H1 (cell line): ENCODE results near the gene DHH. TPM values are rescaled to one million over a fixed set of nuclear protein-coding genes. Genes with fewer than 3 reads are reported as not detected.

Experiments
- CTCF ChIA-PET: fragments of 300-600 bp; sonication (Branson Sonifier 250); formaldehyde crosslinking; loops from one replicate; lab custom pipeline; 2021; ENCODE audit not compliant: partially characterized antibody; lab: Charles Lee
- POLR2A ChIA-PET: fragments of 300-600 bp; sonication (Branson Sonifier 250); formaldehyde crosslinking; loops from one replicate; lab custom pipeline; 2021; ENCODE audit warnings: inconsistent platforms; ENCODE audit not compliant: partially characterized antibody; lab: Charles Lee
- DNase-seq, 2 experiments: peaks; one replicate each; pipeline versions ENCODE4 v3.0.0 to v3.0.0-alpha.2; 2010 to 2022; ENCODE audit warnings: low spot score in 2 of 2, low read depth in 1 of 2, mixed read lengths in 1 of 2
- FAIRE-seq: peaks from 2 replicates; lab custom pipeline; 2011; peaks lifted over from hg19 to GRCh38; lab: Jason Lieb, UNC
- H2AFZ ChIP-seq: 2 replicates; pipeline ENCODE4 v1.8.1; 2012; ENCODE audit warnings: low read length, inconsistent platforms
- H2AK5ac ChIP-seq: 2 replicates; pipeline ENCODE4 v1.6.1; 2013; ENCODE audit warnings: low read depth, low read length
- H2BK120ac ChIP-seq: replicated peaks from 2 replicates; pipeline ENCODE3; 2013; ENCODE audit warnings: low read depth, low read length, inconsistent platforms
- H2BK12ac ChIP-seq: 2 replicates; pipeline ENCODE4 v1.6.1; 2013; ENCODE audit warnings: low read depth, low read length
- H2BK15ac ChIP-seq: 2 replicates; pipeline ENCODE4 v1.6.1; 2013; ENCODE audit warnings: low read length
- H2BK20ac ChIP-seq: 2 replicates; pipeline ENCODE4 v1.6.1; 2013; ENCODE audit warnings: low read length
- H2BK5ac ChIP-seq: 2 replicates; pipeline ENCODE4 v1.6.1; 2013; ENCODE audit warnings: low read depth, low read length
- H3K14ac ChIP-seq: 2 replicates; pipeline ENCODE4 v1.6.1; 2013; ENCODE audit warnings: inconsistent platforms; ENCODE audit not compliant: insufficient read length
- H3K18ac ChIP-seq: 2 replicates; pipeline ENCODE4 v1.6.1; 2013; ENCODE audit warnings: low read length; ENCODE audit errors: extremely low read depth
- H3K23ac ChIP-seq: 2 replicates; pipeline ENCODE4 v1.6.1; 2013; ENCODE audit warnings: inconsistent platforms; ENCODE audit not compliant: insufficient read length
- H3K23me2 ChIP-seq: 2 replicates; pipeline ENCODE4 v1.6.1; 2013; ENCODE audit warnings: low read depth, low read length
- H3K27ac ChIP-seq: 2 replicates; pipeline ENCODE4 v1.6.1; 2011; ENCODE audit warnings: low read depth, low read length, inconsistent platforms
- H3K27me3 ChIP-seq, 4 experiments: replicated peaks in 1 of 4; 1 replicate in 1 of 4; 2 replicates in 3 of 4; pipeline versions ENCODE4 v1.6.1 to v1.8.1; 2011 to 2013; ENCODE audit warnings: low read length in 3 of 4, mild to moderate bottlenecking in 3 of 4, inconsistent platforms in 2 of 4, mixed read lengths in 2 of 4, moderate library complexity in 1 of 4; ENCODE audit not compliant: control insufficient read depth in 3 of 4, insufficient read depth in 3 of 4; ENCODE audit errors: extremely low read depth in 1 of 4
- H3K36me3 ChIP-seq, 4 experiments: 2 replicates each; pipeline versions ENCODE4 v1.6.1 to v1.8.1; 2011 to 2013; ENCODE audit warnings: mild to moderate bottlenecking in 4 of 4, low read length in 3 of 4, moderate library complexity in 2 of 4, control low read depth in 1 of 4, inconsistent platforms in 1 of 4; ENCODE audit not compliant: insufficient read depth in 4 of 4, control insufficient read depth in 2 of 4
- H3K4ac ChIP-seq: replicated peaks from 2 replicates; pipeline ENCODE3; 2013; ENCODE audit warnings: low read length, low read depth, mixed read lengths, inconsistent platforms; ENCODE audit not compliant: insufficient read length
- H3K4me1 ChIP-seq, 4 experiments: replicated peaks in 1 of 4; 1 replicate in 1 of 4; 2 replicates in 3 of 4; pipeline versions ENCODE4 v1.6.1 to v1.8.1; 2011 to 2013; ENCODE audit warnings: low read length in 3 of 4, inconsistent platforms in 2 of 4, mixed read lengths in 1 of 4; ENCODE audit not compliant: insufficient read depth in 4 of 4, control insufficient read depth in 3 of 4
- H3K4me2 ChIP-seq, 2 experiments: 2 replicates each; pipeline versions ENCODE4 v1.6.1 to v1.8.1; 2011 to 2013; ENCODE audit warnings: low read depth in 2 of 2, low read length in 2 of 2, control low read depth in 1 of 2, inconsistent platforms in 1 of 2, mild to moderate bottlenecking in 1 of 2; ENCODE audit not compliant: insufficient read depth in 1 of 2
- H3K4me3 ChIP-seq, 4 experiments: fragments of 200-600, 300-600 bp in 1 of 4; sonication (generic), shearing (Covaris generic), sonication (Bioruptor Twin) in 1 of 4; 2 replicates each; pipeline versions ENCODE4 v1.5.1 to v1.8.1; 2011 to 2016; ENCODE audit warnings: low read length in 4 of 4, low read depth in 3 of 4, control low read depth in 2 of 4, inconsistent platforms in 2 of 4, mild to moderate bottlenecking in 2 of 4, mixed read lengths in 1 of 4, moderate library complexity in 1 of 4; ENCODE audit not compliant: insufficient read depth in 2 of 4; ENCODE audit errors: extremely low read depth in 1 of 4
- H3K56ac ChIP-seq: replicated peaks from 2 replicates; pipeline ENCODE3; 2013; ENCODE audit warnings: low read depth, mild to moderate bottlenecking, mixed read lengths, low read length, inconsistent platforms; ENCODE audit not compliant: insufficient read length
- H3K79me1 ChIP-seq: 2 replicates; pipeline ENCODE4 v1.6.1; 2013; ENCODE audit warnings: low read depth, low read length, control low read depth
- H3K79me2 ChIP-seq, 2 experiments: 2 replicates each; pipeline versions ENCODE4 v1.6.1 to v1.8.1; 2012 to 2013; ENCODE audit warnings: low read length in 2 of 2, mild to moderate bottlenecking in 2 of 2, inconsistent platforms in 1 of 2; ENCODE audit not compliant: insufficient read depth in 2 of 2, control insufficient read depth in 1 of 2
- H3K9ac ChIP-seq, 4 experiments: replicated peaks in 1 of 4; 1 replicate in 1 of 4; 2 replicates in 3 of 4; pipeline versions ENCODE4 v1.6.1 to v1.8.1; 2011 to 2013; ENCODE audit warnings: low read depth in 3 of 4, low read length in 3 of 4, control low read depth in 2 of 4, mild to moderate bottlenecking in 2 of 4, moderate library complexity in 2 of 4, inconsistent platforms in 1 of 4; ENCODE audit errors: extremely low read depth in 1 of 4
- H3K9me3 ChIP-seq, 2 experiments: 2 replicates each; pipeline versions ENCODE4 v1.6.1 to v1.8.1; 2012 to 2013; ENCODE audit warnings: mild to moderate bottlenecking in 2 of 2, moderate library complexity in 2 of 2, control low read depth in 1 of 2, inconsistent platforms in 1 of 2, low read depth in 1 of 2, low read length in 1 of 2, mixed read lengths in 1 of 2; ENCODE audit not compliant: insufficient read depth in 2 of 2
- H4K20me1 ChIP-seq, 2 experiments: replicated peaks in 1 of 2; 2 replicates each; pipeline versions ENCODE3 to v1.8.1; 2011 to 2013; ENCODE audit warnings: inconsistent platforms in 2 of 2, low read length in 2 of 2, mild to moderate bottlenecking in 1 of 2; ENCODE audit not compliant: insufficient read depth in 2 of 2, control insufficient read depth in 1 of 2
- H4K5ac ChIP-seq: 2 replicates; pipeline ENCODE4 v1.6.1; 2013; ENCODE audit warnings: low read length, low read depth, mixed read lengths, inconsistent platforms; ENCODE audit not compliant: insufficient read length
- H4K8ac ChIP-seq: 2 replicates; pipeline ENCODE4 v1.8.0; 2013; ENCODE audit warnings: mild to moderate bottlenecking, moderate library complexity, low read length, inconsistent platforms; ENCODE audit not compliant: insufficient read depth; ENCODE audit errors: extremely low read depth
- H4K91ac ChIP-seq: replicated peaks from 2 replicates; pipeline ENCODE3; 2013; ENCODE audit warnings: low read length, mixed read lengths, inconsistent platforms; ENCODE audit not compliant: insufficient read length
- E2F6 ChIP-seq: IDR thresholded peaks from 2 replicates; pipeline ENCODE4 v1.6.1; 2012; ENCODE audit warnings: inconsistent platforms
- EGR1 ChIP-seq: IDR thresholded peaks from 2 replicates; pipeline ENCODE4 v1.6.1; 2011; ENCODE audit warnings: low read depth, low read length, borderline replicate concordance
- GTF2F1 ChIP-seq: IDR thresholded peaks from 2 replicates; pipeline ENCODE4 v1.6.1; 2012; ENCODE audit warnings: low read depth, low read length, improper control_type of control experiment, borderline replicate concordance
- KDM1A ChIP-seq: fragments of 200-600, 300-600 bp; sonication (generic); IDR thresholded peaks from 2 replicates; pipeline ENCODE4 v1.7.1; 2016; ENCODE audit warnings: mild to moderate bottlenecking, low read length, borderline replicate concordance
- MAFK ChIP-seq: IDR thresholded peaks from 2 replicates; pipeline ENCODE4 v1.6.1; 2012; ENCODE audit warnings: low read depth, mild to moderate bottlenecking, improper control_type of control experiment, low read length
- PHF8 ChIP-seq: fragments of 200-600 bp; sonication (generic); conservative IDR thresholded peaks from 2 replicates; pipeline ENCODE4 v1.7.1; 2012; ENCODE audit warnings: low read depth, mild to moderate bottlenecking, inconsistent platforms, low read length, moderate library complexity
- POLR2AphosphoS5 ChIP-seq: IDR thresholded peaks from 2 replicates; pipeline ENCODE4 v1.6.1; 2011; ENCODE audit warnings: low read depth, low read length
- SIRT6 ChIP-seq: IDR thresholded peaks from one replicate; pipeline ENCODE4 v1.7.1; 2012; ENCODE audit warnings: low read length, inconsistent platforms
- SIX5 ChIP-seq: IDR thresholded peaks from 2 replicates; pipeline ENCODE4 v1.6.1; 2011; ENCODE audit warnings: mild to moderate bottlenecking, low read depth, low read length
- TBP ChIP-seq: IDR thresholded peaks from 2 replicates; pipeline ENCODE4 v1.6.1; 2011; ENCODE audit warnings: low read depth, low read length, improper control_type of control experiment
- YY1 ChIP-seq: IDR thresholded peaks from 2 replicates; pipeline ENCODE4 v1.6.1; 2011; ENCODE audit warnings: low read depth, mild to moderate bottlenecking, low read length
- WGBS, 2 experiments: shearing (Covaris generic) in 1 of 2; methylation state at CpG; one replicate each; pipeline versions ENCODE4 v1.1.6 to v1.1.7; 2013 to 2015; ENCODE audit warnings: low lambda C conversion rate in 2 of 2, mixed read lengths in 2 of 2, inconsistent platforms in 1 of 2, low coverage in 1 of 2, missing lambda C conversion rate in 1 of 2; ENCODE audit not compliant: insufficient replicate concordance in 2 of 2, insufficient coverage in 1 of 2, insufficient read length in 1 of 2; ENCODE audit errors: extremely low coverage in 1 of 2, missing lambda C conversion rate in 1 of 2; 5-methylcytosine and 5-hydroxymethylcytosine counted together
- polyA plus RNA-seq, 7 experiments: library from polyadenylated mRNA; depleted of rRNA in 3 of 7; stranded (reverse) in 5 of 7; unstranded in 2 of 7; fragments of >200 nt in 5 of 7; fragments of 200-250 nt in 2 of 7; gene quantifications; 1 replicate in 5 of 7; 2 replicates in 1 of 7; 4 replicates in 1 of 7; pipeline versions ENCODE4 v1.2.1 to v1.2.3, GENCODE V29; 2011 to 2013; ENCODE audit warnings: missing spikeins in 2 of 7, mixed read lengths in 2 of 7
- total RNA-seq: library from RNA; stranded (reverse); fragmentation: NEBNext Ultra II Directional; extraction: Animal tissue kit (Norgen Biotek cat#: 25700); gene quantifications from 2 replicates; pipeline ENCODE4 v1.2.1, GENCODE V29; 2021

The DHH gene
- total and polyA plus RNA-seq, 2 of the 8 experiments (the other 6 are each of a cell fraction or from before 2014, with no cell fraction given) = 0.03 to 0.11 TPM

- Histone ChIP-seq H2AFZ (no peak overlapping the region), H4K5ac (no peak overlapping the region), H4K8ac (no peak overlapping the region), H2BK5ac (no peak overlapping the region), H3K36me3 (peaks cover 49 to 93% (median 83%) of the 10 kb centered on the region in 4 experiments), H3K9ac (no peak overlapping the region), H3K23me2 (no peaks in the 10 kb centered on the region), H3K27ac (no peak overlapping the region), H2BK12ac (no peak overlapping the region), H3K9me3 (no peaks in the 10 kb centered on the region), H4K91ac (no peak overlapping the region), H3K4me3 (no peak overlapping the region), H2BK120ac (no peak overlapping the region), H3K23ac (no peak overlapping the region), H3K79me1 (no peaks in the 10 kb centered on the region; the same call in 1 of the 2 replicates), H3K18ac (no peak overlapping the region), H3K56ac (no peak overlapping the region), H2BK15ac (no peak overlapping the region), H3K4ac (no peak overlapping the region), H3K79me2 (no peaks in the 10 kb centered on the region), H3K14ac (no peak overlapping the region), H3K27me3 (no peaks in the 10 kb centered on the region), H2AK5ac (no peak overlapping the region), H4K20me1 (peaks cover 17 to 29% of the 10 kb centered on the region in 2 experiments), H3K4me1 (no peaks in the 10 kb centered on the region), H2BK20ac (no peak overlapping the region), H3K4me2 (no peak overlapping the region)
- ChIA-PET CTCF (interaction anchor here (0.7 to 9.1 kb wide), 32 partner anchors 8 to 227 kb away, joined by 3 to 126 read pairs (median 4); partner anchors contain the start of genes DDN, DHH and WNT10B), POLR2A (interaction anchor here (0.8 to 21.2 kb wide), 6 partner anchors 12 to 223 kb away, joined by 3 to 339 read pairs (median 6); partner anchors contain the start of genes KMT2D and PRKAG1)
- DNase-seq = no peak
- no peak for FAIRE-seq
- 88% methylated on average over 4 of the region's 4 CpGs; no CpG with 5 or more reads in 1 of the 2 experiments for WGBS, 2 experiments
- TF ChIP-seq E2F6 = no peak
- no peak for TF ChIP-seq YY1
- TF ChIP-seq SIX5 = no peak
- no peak for TF ChIP-seq POLR2AphosphoS5
- no peak for TF ChIP-seq KDM1A
- no peak for TF ChIP-seq GTF2F1
- TF ChIP-seq TBP = no peak
- no peak for TF ChIP-seq EGR1
- TF ChIP-seq PHF8 = no peak
- TF ChIP-seq MAFK = no peak
- TF ChIP-seq SIRT6 = no peak
Observed at GRCh38 chr12:49043241-49043640, 51.4 kb downstream of the DHH start.
